Endothelial cell of coronary artery (primary cell): ENCODE results near the gene OR6B1. TPM values are rescaled to one million over a fixed set of nuclear protein-coding genes. Genes with fewer than 3 reads are reported as not detected.

ENCODE experiments used
- total RNA-seq: library from RNA; depleted of rRNA; stranded (reverse); fragments of >200 nt; gene quantifications from 2 replicates; pipeline ENCODE4 v1.2.3, GENCODE V29; 2014

Gene OR6B1
- total RNA-seq, result 0.09 TPM in 1 of 2 replicates, not detected in the other

GRCh38 chr7:144000020-144000419 lies at the start of gene OR6B1:
Gene OR6B1 (plus strand): TSS chr7:144000320. CDS start chr7:144003997, 3,677 bp downstream.

GRCh38 chr7:143954544-143954943 lies 45.6 kb upstream of the OR6B1 start, which contains the start of gene OR2F1:
Gene OR2F1 (plus strand): TSS chr7:143954844. CDS start chr7:143959971, 5,127 bp downstream.

GRCh38 chr7:144048648-144049047 lies 48.5 kb downstream of the OR6B1 start, which contains the start of gene OR2A5:
Gene OR2A5 (plus strand): TSS chr7:144048948. CDS start chr7:144050402, 1,454 bp downstream.

Other genes starting within 250 kb of the OR6B1 start
- 0.18 and 2.2 TPM in 2 replicates for gene CTAGE6, start 242.6 kb upstream of the OR6B1 start, total RNA-seq
- gene TCAF1, start 98.1 kb upstream of the OR6B1 start, total RNA-seq, result 20.4 and 48.8 TPM in 2 replicates
- not detected in 2 replicates for gene OR2F2, start 65.1 kb upstream of the OR6B1 start, total RNA-seq
- not detected in 2 replicates for gene OR2F1, start 45.5 kb upstream of the OR6B1 start, total RNA-seq
- gene OR2A5, start 48.6 kb downstream of the OR6B1 start, total RNA-seq, result not detected in 2 replicates
- not detected in 2 replicates for gene OR2A25, start 69.5 kb downstream of the OR6B1 start, total RNA-seq
- gene OR2A12, start 86.0 kb downstream of the OR6B1 start, total RNA-seq, result not detected in 2 replicates
- not detected in 2 replicates for gene OR2A2, start 109.3 kb downstream of the OR6B1 start, total RNA-seq
- gene OR2A14, start 122.9 kb downstream of the OR6B1 start, total RNA-seq, result not detected in 2 replicates
- 0.18 and 0.56 TPM in 2 replicates for gene CTAGE4, start 183.1 kb downstream of the OR6B1 start, total RNA-seq
- gene ARHGEF35, start 195.5 kb downstream of the OR6B1 start, total RNA-seq, result 0.18 and 0.56 TPM in 2 replicates
- gene OR2A42, start 239.3 kb downstream of the OR6B1 start, total RNA-seq, result 0.09 TPM in 1 of 2 replicates, not detected in the other